ENCODE data around the gene LTBP3. TPM values are rescaled to one million over a fixed set of nuclear protein-coding genes. Genes with fewer than 3 reads are reported as not detected.

LTBP3 gene
- total and polyA plus RNA-seq, 9 of the 15 experiments (the other 6 are each of a cell fraction or from before 2014, with no cell fraction given), result 0.06 to 20.5 (median 4.8) TPM

- TF ChIP-seq CBX2 (IDR thresholded peaks at IDR 0.05; ENCODE audit: insufficient read depth, low read length, poor library complexity, severe bottlenecking) (no peak), SUPT5H (IDR thresholded peaks at IDR 0.05) (peak; percentile 37; the same call in 1 of the 2 replicates), CHD7 (IDR thresholded peaks at IDR 0.05; ENCODE audit: low read depth, low read length) (no peak), MYNN (IDR thresholded peaks at IDR 0.05) (no peak; the same call in none of the 2 replicates), MYNN (CRISPR knock-in tag; IDR thresholded peaks at IDR 0.05) (no peak), CHAMP1 (IDR thresholded peaks at IDR 0.05) (0 out of 2 replicates have a peak, but pooled peaks have one; percentile 26), THAP12 (CRISPR knock-in tag; IDR thresholded peaks at IDR 0.05) (peak; percentile 90), NFYB (IDR thresholded peaks at IDR 0.05; ENCODE audit: extremely low read depth, insufficient read length) (no peak), OTX1 (CRISPR knock-in tag; IDR thresholded peaks at IDR 0.05) (peak; percentile 92), CHD4 (IDR thresholded peaks at IDR 0.05; ENCODE audit: insufficient read depth, insufficient replicate concordance, low read depth, low read length, poor library complexity, severe bottlenecking) (no peak)
Observed at GRCh38 chr11:65504674-65505465, 53.3 kb downstream of the LTBP3 start (continued).
